ENCODE results near the gene LITAF. TPM values are rescaled to one million over a fixed set of nuclear protein-coding genes. Genes with fewer than 3 reads are reported as not detected.

The LITAF gene
- polyA plus RNA-seq, 3 donors, result 67.9 to 118 (median 69.0) TPM

- no peak overlapping the region for H3K4me2 ChIP-seq (replicated peaks; ENCODE audit: extremely low read depth, low read length, poor library complexity, severe bottlenecking)
- H3K4me1 Mint-ChIP-seq, result peaks cover 42% of the 10 kb centered on the region
- no peaks in the 10 kb centered on the region for H3K9me3 ChIP-seq (replicated peaks in 1 of 2; ENCODE audit: control insufficient read depth in 1 of 2, insufficient read depth in 1 of 2, low read length in 2 of 2)
- H3K4me3 Mint-ChIP-seq, result peak overlapping the region in 1 of 2 donors; percentile 6
- TF ChIP-seq, protein P1, sequence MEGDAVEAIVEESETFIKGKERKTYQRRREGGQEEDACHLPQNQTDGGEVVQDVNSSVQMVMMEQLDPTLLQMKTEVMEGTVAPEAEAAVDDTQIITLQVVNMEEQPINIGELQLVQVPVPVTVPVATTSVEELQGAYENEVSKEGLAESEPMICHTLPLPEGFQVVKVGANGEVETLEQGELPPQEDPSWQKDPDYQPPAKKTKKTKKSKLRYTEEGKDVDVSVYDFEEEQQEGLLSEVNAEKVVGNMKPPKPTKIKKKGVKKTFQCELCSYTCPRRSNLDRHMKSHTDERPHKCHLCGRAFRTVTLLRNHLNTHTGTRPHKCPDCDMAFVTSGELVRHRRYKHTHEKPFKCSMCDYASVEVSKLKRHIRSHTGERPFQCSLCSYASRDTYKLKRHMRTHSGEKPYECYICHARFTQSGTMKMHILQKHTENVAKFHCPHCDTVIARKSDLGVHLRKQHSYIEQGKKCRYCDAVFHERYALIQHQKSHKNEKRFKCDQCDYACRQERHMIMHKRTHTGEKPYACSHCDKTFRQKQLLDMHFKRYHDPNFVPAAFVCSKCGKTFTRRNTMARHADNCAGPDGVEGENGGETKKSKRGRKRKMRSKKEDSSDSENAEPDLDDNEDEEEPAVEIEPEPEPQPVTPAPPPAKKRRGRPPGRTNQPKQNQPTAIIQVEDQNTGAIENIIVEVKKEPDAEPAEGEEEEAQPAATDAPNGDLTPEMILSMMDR (IDR thresholded peaks at IDR 0.05), result no peak
- H3K27me3 ChIP-seq (ENCODE audit: control insufficient read depth in 2 of 2, insufficient read depth in 2 of 2, low read length in 2 of 2), result no peaks in the 10 kb centered on the region
- peaks cover 90% of the 10 kb centered on the region for H3K79me2 ChIP-seq (ENCODE audit: insufficient read depth, low read length)
- H3K4me1 ChIP-seq (ENCODE audit: control insufficient read depth in 1 of 2, insufficient read depth in 2 of 2, low read length in 2 of 2), result peaks cover 13% of the 10 kb centered on the region in 2 donors
- no peak overlapping the region for H3K4me3 ChIP-seq (replicated peaks in 1 of 3; ENCODE audit: low read depth in 2 of 3, low read length in 3 of 3)
- no peak overlapping the region for H2AFZ ChIP-seq (ENCODE audit: insufficient read depth, low read depth, low read length, poor library complexity, severe bottlenecking)
- H3K36me3 ChIP-seq (replicated peaks in 1 of 2; ENCODE audit: control insufficient read depth in 1 of 2, insufficient read depth in 2 of 2, low read length in 2 of 2), result peaks cover 5 to 21% of the 10 kb centered on the region in 2 donors
- intact Hi-C loops (cut with micrococcal nuclease), result loop anchor here in 1 of 2 donors (5.0 kb wide), 1 partner anchor 40 kb away; no protein-coding TSS in a partner anchor
- H3K27me3 Mint-ChIP-seq (ENCODE audit: low read depth in 3 of 3), result peaks cover 2 to 60% (median 26%) of the 10 kb centered on the region in 3 donors
- H3K9me3 Mint-ChIP-seq, result no peaks in the 10 kb centered on the region
- peaks cover 25 to 64% of the 10 kb centered on the region in 2 donors for H3K36me3 Mint-ChIP-seq
- H3K9ac ChIP-seq (ENCODE audit: insufficient read depth, low read length, poor library complexity, severe bottlenecking), result no peak overlapping the region
- no peak overlapping the region for H3K27ac ChIP-seq (ENCODE audit: low read depth in 1 of 2, low read length in 2 of 2)
- peak overlapping the region in 3 of 7 donors; percentile 32 to 63 (median 44) for H3K27ac Mint-ChIP-seq
- H4K20me1 ChIP-seq (ENCODE audit: insufficient read depth, low read length), result peaks cover 100% of the 10 kb centered on the region
- no peak for DNase-seq
- 83% methylated on average over 8 of the region's 17 CpGs for WGBS (ENCODE audit: insufficient coverage)
Measured at GRCh38 chr16:11572301-11572995, 14.3 kb downstream of the LITAF start.

DNA sequence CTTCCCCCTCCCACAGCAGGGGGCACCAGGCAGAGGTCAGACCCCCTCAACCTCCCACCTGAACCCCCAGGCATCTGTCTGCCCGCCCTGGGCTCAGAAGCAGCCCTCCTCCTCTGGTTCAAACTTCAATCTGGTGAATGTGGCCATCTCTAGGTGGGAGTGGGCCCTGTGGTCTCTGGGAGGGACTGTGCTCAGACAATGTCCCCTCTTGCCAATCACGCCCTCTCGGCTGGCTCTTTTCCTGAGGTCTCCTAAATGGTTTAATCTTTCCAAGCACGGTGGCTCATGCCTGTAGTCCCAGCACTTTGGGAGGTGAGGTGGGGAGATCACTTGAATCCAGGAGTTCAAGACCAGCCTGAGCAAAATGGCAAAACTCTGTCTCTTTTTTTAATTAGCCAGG is 15.2 kb downstream of the LITAF start:
- intact Hi-C loops (cut with micrococcal nuclease), result loop anchor here in 1 of 2 donors (5.0 kb wide), 1 partner anchor 41 kb away; no protein-coding TSS in a partner anchor
- Histone ChIP-seq H3K4me3 (replicated peaks in 1 of 3; ENCODE audit: low read depth in 2 of 3, low read length in 3 of 3) (no peak overlapping the region), H2AFZ (ENCODE audit: insufficient read depth, low read depth, low read length, poor library complexity, severe bottlenecking) (no peak overlapping the region), H3K36me3 (replicated peaks in 1 of 2; ENCODE audit: control insufficient read depth in 1 of 2, insufficient read depth in 2 of 2, low read length in 2 of 2) (peaks cover 8 to 27% of the 10 kb centered on the region in 2 donors), H3K4me1 (ENCODE audit: control insufficient read depth in 1 of 2, insufficient read depth in 2 of 2, low read length in 2 of 2) (peaks cover 4% of the 10 kb centered on the region in 2 donors), H3K9me3 (replicated peaks in 1 of 2; ENCODE audit: control insufficient read depth in 1 of 2, insufficient read depth in 1 of 2, low read length in 2 of 2) (no peaks in the 10 kb centered on the region), H3K79me2 (ENCODE audit: insufficient read depth, low read length) (peaks cover 94% of the 10 kb centered on the region), H3K27ac (ENCODE audit: low read depth in 1 of 2, low read length in 2 of 2) (no peak overlapping the region), H3K4me2 (replicated peaks; ENCODE audit: extremely low read depth, low read length, poor library complexity, severe bottlenecking) (no peak overlapping the region), H3K9ac (ENCODE audit: insufficient read depth, low read length, poor library complexity, severe bottlenecking) (no peak overlapping the region), H4K20me1 (ENCODE audit: insufficient read depth, low read length) (peaks cover 100% of the 10 kb centered on the region), H3K27me3 (ENCODE audit: control insufficient read depth in 2 of 2, insufficient read depth in 2 of 2, low read length in 2 of 2) (no peaks in the 10 kb centered on the region)
- Mint-ChIP-seq H3K27me3 (ENCODE audit: low read depth in 3 of 3) (peaks cover under 1 to 57% (median 23%) of the 10 kb centered on the region in 3 donors), H3K9me3 (no peaks in the 10 kb centered on the region), H3K4me3 (no peak overlapping the region), H3K36me3 (peaks cover 31 to 69% of the 10 kb centered on the region in 2 donors), H3K27ac (peak overlapping the region in 1 of 7 donors; percentile 53), H3K4me1 (peaks cover 33% of the 10 kb centered on the region)
- TF ChIP-seq, protein P1 (IDR thresholded peaks at IDR 0.05), result no peak
- DNase-seq, result no peak
- WGBS (ENCODE audit: insufficient coverage), result 100% methylated on average over 3 of the region's 4 CpGs

Data from CD14-positive monocyte (primary cell).